GM12873 (cell line): ENCODE measurements around the gene LPCAT2.

Experiments used
- TF ChIP-seq, protein P1 (sequence below): IDR thresholded peaks from 2 replicates; pipeline ENCODE4 v1.5.1; 2012; ENCODE audit warnings: low read depth, mild to moderate bottlenecking, moderate library complexity, low read length, control low read depth; ENCODE audit not compliant: insufficient read depth; ENCODE audit errors: missing control alignments

The LPCAT2 gene

DNA sequence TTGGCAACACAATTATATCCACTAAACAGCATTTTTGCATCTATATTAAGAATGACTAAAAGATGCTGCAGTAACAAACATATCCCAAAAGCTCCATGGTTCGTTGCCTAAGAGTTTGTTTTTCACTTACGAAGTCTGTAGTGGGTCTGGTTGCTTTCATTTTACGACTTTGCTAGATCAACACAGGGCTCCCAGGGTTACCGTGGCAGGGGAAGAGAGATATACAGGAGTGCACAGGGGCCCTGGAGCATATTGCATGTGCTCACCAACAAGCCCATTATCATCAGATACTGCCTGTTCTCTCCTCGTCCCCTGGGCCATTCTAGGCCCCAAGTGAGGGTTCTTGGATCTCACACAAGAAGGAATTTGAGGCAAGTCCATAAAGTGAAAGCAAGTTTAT is 33.0 kb upstream of the LPCAT2 start:
- TF ChIP-seq, protein P1, sequence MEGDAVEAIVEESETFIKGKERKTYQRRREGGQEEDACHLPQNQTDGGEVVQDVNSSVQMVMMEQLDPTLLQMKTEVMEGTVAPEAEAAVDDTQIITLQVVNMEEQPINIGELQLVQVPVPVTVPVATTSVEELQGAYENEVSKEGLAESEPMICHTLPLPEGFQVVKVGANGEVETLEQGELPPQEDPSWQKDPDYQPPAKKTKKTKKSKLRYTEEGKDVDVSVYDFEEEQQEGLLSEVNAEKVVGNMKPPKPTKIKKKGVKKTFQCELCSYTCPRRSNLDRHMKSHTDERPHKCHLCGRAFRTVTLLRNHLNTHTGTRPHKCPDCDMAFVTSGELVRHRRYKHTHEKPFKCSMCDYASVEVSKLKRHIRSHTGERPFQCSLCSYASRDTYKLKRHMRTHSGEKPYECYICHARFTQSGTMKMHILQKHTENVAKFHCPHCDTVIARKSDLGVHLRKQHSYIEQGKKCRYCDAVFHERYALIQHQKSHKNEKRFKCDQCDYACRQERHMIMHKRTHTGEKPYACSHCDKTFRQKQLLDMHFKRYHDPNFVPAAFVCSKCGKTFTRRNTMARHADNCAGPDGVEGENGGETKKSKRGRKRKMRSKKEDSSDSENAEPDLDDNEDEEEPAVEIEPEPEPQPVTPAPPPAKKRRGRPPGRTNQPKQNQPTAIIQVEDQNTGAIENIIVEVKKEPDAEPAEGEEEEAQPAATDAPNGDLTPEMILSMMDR = no peak

DNA sequence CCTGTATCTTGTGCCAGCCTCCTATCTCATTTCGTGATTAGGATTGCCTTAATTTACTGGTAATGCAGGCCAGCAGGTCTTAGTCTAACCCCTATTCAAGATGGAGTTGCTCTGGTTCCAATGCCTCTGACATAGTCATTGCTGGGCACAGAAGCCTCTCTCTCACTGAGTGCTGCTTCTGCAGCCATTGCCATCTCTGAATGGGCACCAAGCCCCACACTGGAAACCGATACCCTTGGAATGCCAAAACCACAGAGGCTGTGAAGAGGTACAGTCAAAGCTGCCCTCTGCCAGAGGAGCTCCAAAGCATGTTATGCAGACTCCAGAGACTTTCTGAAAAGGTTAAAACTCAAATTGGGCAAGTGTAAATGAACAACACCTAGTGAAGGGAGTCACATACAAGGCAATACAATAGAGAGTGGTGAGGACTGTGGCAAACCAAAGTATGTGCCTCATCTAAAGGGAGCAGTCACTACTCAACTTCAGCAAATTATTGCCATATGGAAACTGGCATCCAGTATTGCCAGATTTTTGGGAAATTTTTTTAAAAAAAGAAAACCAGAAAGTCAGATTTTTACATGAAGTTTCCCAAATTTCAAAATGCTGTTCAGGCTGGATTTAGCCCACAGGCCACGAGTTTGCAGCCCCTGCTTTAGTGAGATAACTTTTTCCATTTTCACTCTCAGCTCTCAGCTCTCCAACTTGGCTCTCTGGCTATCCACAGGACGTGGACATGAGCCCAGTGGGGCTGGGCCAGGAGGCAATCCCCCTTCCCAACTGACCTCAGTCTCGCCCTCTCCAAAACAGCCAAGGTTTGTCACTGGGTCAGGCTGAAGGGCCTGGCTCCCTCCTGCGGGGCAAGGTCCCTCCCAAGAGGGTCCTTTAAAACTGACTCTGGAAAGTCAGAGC is 32.0 kb upstream of the LPCAT2 start:
- TF ChIP-seq, protein P1 = no peak

DNA sequence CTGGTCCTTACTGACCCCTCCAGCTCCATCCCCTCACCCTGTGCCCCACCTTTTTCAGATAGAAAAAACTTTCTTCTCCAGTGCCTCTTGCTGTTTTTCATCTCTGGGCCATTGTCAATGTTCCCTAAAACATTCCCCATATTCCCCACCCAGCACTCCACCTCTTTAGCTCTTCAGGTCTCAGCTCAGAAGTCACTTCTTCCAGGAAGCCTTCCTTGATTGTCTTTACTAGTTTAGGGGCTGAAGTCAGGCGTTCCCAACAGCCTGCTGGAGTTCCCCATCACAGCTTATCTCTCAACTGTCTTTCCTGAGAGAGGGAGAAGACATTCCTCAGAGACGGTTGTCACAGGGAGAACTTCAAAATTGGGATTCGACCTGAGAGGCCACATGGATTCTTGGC is 31.1 kb upstream of the LPCAT2 start:
- TF ChIP-seq, protein P1 = no peak

GRCh38 chr16:55478827-55479429 is 29.9 kb upstream of the LPCAT2 start, which contains the start of gene MMP2:
TSS of gene MMP2 (plus strand) at chr16:55479198. CDS start at chr16:55479480, 282 bp downstream.
- TF ChIP-seq, protein P1 = no peak

DNA sequence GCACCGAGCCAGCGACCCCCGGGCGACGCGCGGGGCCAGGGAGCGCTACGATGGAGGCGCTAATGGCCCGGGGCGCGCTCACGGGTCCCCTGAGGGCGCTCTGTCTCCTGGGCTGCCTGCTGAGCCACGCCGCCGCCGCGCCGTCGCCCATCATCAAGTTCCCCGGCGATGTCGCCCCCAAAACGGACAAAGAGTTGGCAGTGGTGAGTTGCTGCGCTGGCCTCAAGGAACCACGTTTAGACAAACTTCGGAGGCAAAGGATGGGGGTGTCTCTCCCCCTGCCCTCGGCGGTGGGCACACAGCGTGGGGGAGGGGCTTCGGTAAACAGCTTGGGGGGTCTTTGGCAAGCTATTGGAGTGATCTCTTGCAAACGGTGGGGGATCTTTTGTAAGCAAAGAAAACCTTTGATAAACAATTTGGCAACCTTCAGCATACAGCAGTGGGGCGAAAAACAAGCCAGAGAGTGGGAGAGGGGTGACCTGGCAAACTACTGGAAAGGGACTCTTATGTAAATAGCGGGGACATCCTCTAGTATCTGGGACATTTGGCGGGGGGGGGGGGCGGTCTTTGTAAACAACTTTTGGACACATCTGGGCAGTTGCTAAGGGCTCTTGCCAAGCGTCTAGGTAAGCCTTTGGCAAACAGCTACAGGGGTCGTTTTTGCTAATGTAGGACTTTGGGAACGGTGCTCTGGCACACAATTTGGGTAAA is 29.3 kb upstream of the LPCAT2 start:
- TF ChIP-seq, protein P1 = no peak

- TF ChIP-seq, protein P1 = no peak
Observed at GRCh38 chr16:55480228-55480655, 28.6 kb upstream of the LPCAT2 start.

GRCh38 chr16:55481023-55481422 is 27.8 kb upstream of the LPCAT2 start:
- TF ChIP-seq, protein P1 = no peak
